IMR-90 (cell line): Measurements from ENCODE around the gene TGM2. TPM values are rescaled to one million over a fixed set of nuclear protein-coding genes. Genes with fewer than 3 reads are reported as not detected.

Experiments
- ATAC-seq: fragments of 200-7000 bp; cut with Tn5 transposase; 2 replicates; pipeline ENCODE4 v1.9.1; 2020; ENCODE audit warnings: low read depth, mild to moderate bottlenecking, moderate library complexity
- BruUV-seq: library from RNA; stranded (reverse); fragments of 400-500 nt; replicated peaks from 2 replicates; lab custom pipeline; 2021; lab: Mats Ljungman, UMichigan
- CTCF ChIA-PET: fragments of 300-600 bp; formaldehyde crosslinking; extraction: SDS; loops from one replicate; lab custom pipeline; 2021; ENCODE audit warnings: antibody characterized with exemption; lab: Yijun Ruan, JAX
- POLR2A ChIA-PET: fragments of 300-600 bp; sonication (Branson Sonifier 250); formaldehyde crosslinking; loops from one replicate; lab custom pipeline; 2022; ENCODE audit warnings: antibody characterized with exemption; ENCODE audit not compliant: unreplicated experiment; lab: Charles Lee
- DNase-seq: peaks from one replicate; pipeline ENCODE4 v3.0.0; 2013
- H2AFZ ChIP-seq: replicated peaks from 2 replicates; pipeline ENCODE3; 2013; ENCODE audit warnings: low read length, mild to moderate bottlenecking; ENCODE audit not compliant: poor library complexity
- H2AK5ac ChIP-seq: 2 replicates; pipeline ENCODE4 v1.6.1; 2013; ENCODE audit warnings: low read depth, low read length, inconsistent platforms
- H2AK9ac ChIP-seq: replicated peaks from 2 replicates; pipeline ENCODE3; 2013; ENCODE audit warnings: mild to moderate bottlenecking, low read depth, low read length, moderate library complexity; ENCODE audit not compliant: poor library complexity
- H2BK120ac ChIP-seq: 2 replicates; pipeline ENCODE4 v1.6.1; 2013; ENCODE audit warnings: low read depth, low read length, inconsistent platforms
- H2BK15ac ChIP-seq: 3 replicates; pipeline ENCODE4 v1.6.1; 2013; ENCODE audit warnings: low read depth, low read length, inconsistent platforms
- H2BK20ac ChIP-seq: 2 replicates; pipeline ENCODE4 v1.6.1; 2013; ENCODE audit warnings: low read depth, mild to moderate bottlenecking, inconsistent platforms, low read length, moderate library complexity
- H2BK5ac ChIP-seq: 2 replicates; pipeline ENCODE4 v1.6.1; 2013; ENCODE audit warnings: mild to moderate bottlenecking, low read depth, low read length, inconsistent platforms; ENCODE audit not compliant: poor library complexity, severe bottlenecking
- H3K14ac ChIP-seq: replicated peaks from 2 replicates; pipeline ENCODE4 v1.6.1; 2013; ENCODE audit warnings: low read depth, low read length, inconsistent platforms
- H3K18ac ChIP-seq: 2 replicates; pipeline ENCODE4 v1.6.1; 2013; ENCODE audit warnings: low read depth, low read length, control low read depth
- H3K23ac ChIP-seq: 2 replicates; pipeline ENCODE4 v1.6.1; 2013; ENCODE audit warnings: low read depth, low read length, inconsistent platforms
- H3K27ac ChIP-seq: 2 replicates; pipeline ENCODE4 v1.5.1; 2013; ENCODE audit warnings: mild to moderate bottlenecking, control low read depth, low read length; ENCODE audit not compliant: insufficient read depth
- H3K27me3 ChIP-seq: 2 replicates; pipeline ENCODE4 v1.6.1; 2013; ENCODE audit warnings: low read length; ENCODE audit not compliant: control insufficient read depth, insufficient read depth
- H3K36me3 ChIP-seq: 2 replicates; pipeline ENCODE4 v1.6.1; 2013; ENCODE audit warnings: low read length, mixed read lengths; ENCODE audit not compliant: control insufficient read depth, insufficient read depth
- H3K4ac ChIP-seq: 2 replicates; pipeline ENCODE4 v1.6.1; 2013; ENCODE audit warnings: low read depth, low read length, inconsistent platforms
- H3K4me1 ChIP-seq: 2 replicates; pipeline ENCODE4 v1.6.1; 2013; ENCODE audit warnings: low read length, mixed read lengths; ENCODE audit not compliant: control insufficient read depth, insufficient read depth
- H3K4me2 ChIP-seq: 2 replicates; pipeline ENCODE4 v1.6.1; 2013; ENCODE audit warnings: low read depth, mild to moderate bottlenecking, control low read depth, low read length, moderate library complexity
- H3K4me3 ChIP-seq: 2 replicates; pipeline ENCODE4 v1.5.1; 2013; ENCODE audit warnings: low read depth, mild to moderate bottlenecking, control low read depth, low read length, moderate library complexity; ENCODE audit not compliant: insufficient read depth
- H3K56ac ChIP-seq: 2 replicates; pipeline ENCODE4 v1.6.1; 2013; ENCODE audit warnings: low read length, inconsistent platforms; ENCODE audit not compliant: insufficient read depth; ENCODE audit errors: extremely low read depth
- H3K79me1 ChIP-seq, 2 experiments: 2 replicates each; pipeline ENCODE4 v1.6.1; 2013; ENCODE audit warnings: low read length in 2 of 2, inconsistent platforms in 1 of 2, low read depth in 1 of 2
- H3K9ac ChIP-seq: 2 replicates; pipeline ENCODE4 v1.6.1; 2013; ENCODE audit warnings: low read depth, low read length, control low read depth
- H3K9me1 ChIP-seq: 2 replicates; pipeline ENCODE4 v1.6.1; 2013; ENCODE audit warnings: low read length, inconsistent platforms; ENCODE audit not compliant: insufficient read depth
- H3K9me3 ChIP-seq: 2 replicates; pipeline ENCODE4 v1.6.1; 2013; ENCODE audit warnings: low read length; ENCODE audit not compliant: control insufficient read depth, insufficient read depth
- H4K20me1 ChIP-seq: 2 replicates; pipeline ENCODE4 v1.6.1; 2013; ENCODE audit warnings: low read length, inconsistent platforms; ENCODE audit not compliant: insufficient read depth
- H4K5ac ChIP-seq: 2 replicates; pipeline ENCODE4 v1.6.1; 2013; ENCODE audit warnings: mild to moderate bottlenecking, low read depth, low read length, control low read depth
- H4K8ac ChIP-seq, 2 experiments: 2 replicates each; pipeline ENCODE4 v1.6.1; 2013; ENCODE audit warnings: low read depth in 2 of 2, low read length in 2 of 2, control low read depth in 1 of 2, inconsistent platforms in 1 of 2
- H4K91ac ChIP-seq: 2 replicates; pipeline ENCODE4 v1.6.1; 2013; ENCODE audit warnings: low read depth, low read length, inconsistent platforms; ENCODE audit not compliant: insufficient read depth
- BHLHE40 ChIP-seq: fragments of 150-350 bp; IDR thresholded peaks from 2 replicates; pipeline ENCODE4 v1.6.1; 2016; ENCODE audit warnings: mild to moderate bottlenecking, low read depth, low read length
- CEBPB ChIP-seq: IDR thresholded peaks from 2 replicates; pipeline ENCODE4 v1.6.1; 2012; ENCODE audit warnings: low read depth, low read length, improper control_type of control experiment
- ELK1 ChIP-seq: fragments of 150-350 bp; IDR thresholded peaks from 2 replicates; pipeline ENCODE4 v1.6.1; 2016; ENCODE audit warnings: low read depth, mild to moderate bottlenecking, low read length, moderate library complexity, borderline replicate concordance
- MAZ ChIP-seq: IDR thresholded peaks from 2 replicates; pipeline ENCODE4 v1.6.1; 2012; ENCODE audit warnings: low read depth, mild to moderate bottlenecking, low read length, improper control_type of control experiment, moderate library complexity, borderline replicate concordance
- MXI1 ChIP-seq: IDR thresholded peaks from 2 replicates; pipeline ENCODE4 v1.6.1; 2012; ENCODE audit warnings: low read depth, mild to moderate bottlenecking, low read length, moderate library complexity, borderline replicate concordance
- POLR2A ChIP-seq: IDR thresholded peaks from 2 replicates; pipeline ENCODE4 v1.6.1; 2012; ENCODE audit warnings: mild to moderate bottlenecking, low read depth, low read length
- RCOR1 ChIP-seq: IDR thresholded peaks from 2 replicates; pipeline ENCODE4 v1.6.1; 2012; ENCODE audit warnings: mild to moderate bottlenecking, low read length, improper control_type of control experiment; ENCODE audit not compliant: insufficient replicate concordance
- RFX5 ChIP-seq: IDR thresholded peaks from 2 replicates; pipeline ENCODE4 v1.8.0; 2012; ENCODE audit warnings: low read depth, mild to moderate bottlenecking, low read length, moderate library complexity
- SMC3 ChIP-seq: fragments of 150-350 bp; IDR thresholded peaks from 2 replicates; pipeline ENCODE4 v1.6.1; 2016; ENCODE audit warnings: low read depth, mild to moderate bottlenecking, antibody characterized with exemption, low read length, moderate library complexity
- WGBS, 2 experiments: methylation state at CpG; one replicate each; pipeline versions ENCODE4 v1.1.5 to v1.1.7; 2013; ENCODE audit warnings: missing lambda C conversion rate in 2 of 2; ENCODE audit not compliant: insufficient read length in 1 of 2; ENCODE audit errors: extremely low coverage in 2 of 2; 5-methylcytosine and 5-hydroxymethylcytosine counted together
- dilution Hi-C: fragments of 300-500 bp; cut with HindIII; formaldehyde crosslinking; loops from one replicate; pipeline ENCODE4 v1.14.3; 2018; ENCODE audit warnings: low sequenced_read_pairs; ENCODE audit not compliant: unreplicated experiment
- in situ Hi-C: fragments of 300-500 bp; cut with MboI; formaldehyde crosslinking; loops from 3 replicates; pipeline ENCODE4 v1.14.3; 2019; ENCODE audit warnings: low sequenced_read_pairs, inconsistent platforms, mixed read lengths
- intact Hi-C: fragments of 100-400 bp; cut with micrococcal nuclease; formaldehyde crosslinking; loops from 2 replicates; pipeline ENCODE4 v1.10.0; 2022
- polyA plus RNA-seq, 3 experiments: library from polyadenylated mRNA; depleted of rRNA; stranded (reverse); fragments of >200 nt; gene quantifications; 2 replicates each; pipeline ENCODE4 v1.2.3, GENCODE V29; 2012; ENCODE audit warnings: low replicate concordance in 1 of 3
- total RNA-seq: library from RNA; depleted of rRNA; stranded (reverse); fragments of >200 nt; gene quantifications from 2 replicates; pipeline ENCODE4 v1.2.3, GENCODE V29; 2012

TGM2 gene
- total and polyA plus RNA-seq, 2 of the 4 experiments (the other 2 are of a cell fraction) = 239 to 268 TPM

GRCh38 chr20:38213607-38213940 is 48.5 kb upstream of the TGM2 start:
- in situ Hi-C loops (no loop called here), dilution Hi-C loops (no loop called here), intact Hi-C loops (no loop called here)
- BruUV-seq = no TSS peak
- Histone ChIP-seq H3K36me3 (no peaks in the 10 kb centered on the region), H3K27me3 (no peaks in the 10 kb centered on the region), H3K4me1 (peaks cover 23% of the 10 kb centered on the region), H2BK120ac (no peak overlapping the region), H3K9me3 (no peaks in the 10 kb centered on the region), H4K8ac (no peak overlapping the region), H3K9me1 (peaks cover 23% of the 10 kb centered on the region), H3K4me3 (no peak overlapping the region), H3K9ac (no peak overlapping the region), H2BK5ac (no peak overlapping the region), H3K14ac (no peak overlapping the region), H3K23ac (no peak overlapping the region), H4K91ac (no peak overlapping the region; the same call in 1 of the 2 replicates), H2BK15ac (no peak overlapping the region), H4K20me1 (no peaks in the 10 kb centered on the region), H3K4me2 (no peak overlapping the region), H3K18ac (no peak overlapping the region), H3K27ac (no peak overlapping the region), H2AFZ (no peak overlapping the region), H3K79me1 (peaks cover 0 to 16% of the 10 kb centered on the region in 2 experiments; a peak in 2 of 4 replicates), H2BK20ac (no peak overlapping the region; the same call in 1 of the 2 replicates), H3K4ac (no peak overlapping the region), H3K56ac (no peak overlapping the region), H2AK5ac (peak overlapping the region; percentile 5; the same call in 1 of the 2 replicates), H4K5ac (no peak overlapping the region), H2AK9ac (no peak overlapping the region)
- no peak for TF ChIP-seq ELK1
- no peak for TF ChIP-seq BHLHE40
- no peak for TF ChIP-seq CEBPB
- TF ChIP-seq MAZ = no peak
- TF ChIP-seq RFX5 = no peak
- TF ChIP-seq MXI1 = no peak
- no peak for TF ChIP-seq POLR2A
- no peak for TF ChIP-seq SMC3
- no peak for TF ChIP-seq RCOR1
- no CpG with 5 or more reads among the region's 5 CpGs for WGBS, 2 experiments
- ChIA-PET POLR2A (no interaction called here), CTCF (no interaction called here)
- DNase-seq (no peak), ATAC-seq (no peak)
